HepG2 (cell line): Measurements from ENCODE around the gene GALNT9. TPM values are rescaled to one million over a fixed set of nuclear protein-coding genes. Genes with fewer than 3 reads are reported as not detected.
A peak's percentile ranks its signal among the peaks of the same experiment; 100 is the strongest.

Source experiments
- ATAC-seq: fragments of 200-7000 bp; cut with Tn5 transposase; 3 replicates; pipeline ENCODE4 v1.9.1; 2020; ENCODE audit warnings: mild to moderate bottlenecking, moderate library complexity
- BruUV-seq: library from RNA; stranded (reverse); fragments of 400-500 nt; replicated peaks from 2 replicates; lab custom pipeline; 2021; lab: Mats Ljungman, UMichigan
- CTCF ChIA-PET: fragments of 300-600 bp; formaldehyde crosslinking; extraction: SDS; loops from one replicate; lab custom pipeline; 2021; ENCODE audit warnings: low total read pairs, inconsistent platforms, low intra/inter-chr PET ratio; lab: Yijun Ruan, JAX
- POLR2A ChIA-PET: fragments of 350-600 bp; sonication (Branson Sonifier 250); formaldehyde crosslinking; loops from one replicate; lab custom pipeline; 2020; ENCODE audit warnings: antibody characterized with exemption, inconsistent platforms; lab: Yijun Ruan, JAX
- DNase-seq: peaks from one replicate; pipeline ENCODE4 v3.0.0-alpha.2; 2015; ENCODE audit warnings: low spot score
- FAIRE-seq: peaks from 3 replicates; lab custom pipeline; 2011; peaks lifted over from hg19 to GRCh38; lab: Jason Lieb, UNC
- H2AFZ ChIP-seq: one replicate; pipeline ENCODE4 v1.6.1; 2011; ENCODE audit warnings: low read length, inconsistent platforms
- H3K27ac ChIP-seq: fragments of 300-600 bp; 3 replicates; pipeline ENCODE4 v1.8.0; 2011; ENCODE audit warnings: mixed run types, mild to moderate bottlenecking, mixed read lengths, low read length, inconsistent platforms; ENCODE audit not compliant: insufficient read depth; ENCODE audit errors: extremely low read length
- H3K27me3 ChIP-seq, 2 experiments: fragments of 200-600 bp in 1 of 2; 2 replicates in 1 of 2; 3 replicates in 1 of 2; pipeline versions ENCODE4 v1.6.0 to v1.8.0; 2011; ENCODE audit warnings: low read length in 2 of 2, mild to moderate bottlenecking in 2 of 2, moderate library complexity in 2 of 2, inconsistent platforms in 1 of 2; ENCODE audit not compliant: insufficient read depth in 2 of 2, control insufficient read depth in 1 of 2
- H3K36me3 ChIP-seq, 2 experiments: fragments of 200-600 bp in 1 of 2; replicated peaks in 1 of 2; 2 replicates in 1 of 2; 3 replicates in 1 of 2; pipeline versions ENCODE4 v1.5.1 to v1.8.0; 2011; ENCODE audit warnings: low read length in 2 of 2, inconsistent platforms in 1 of 2; ENCODE audit not compliant: insufficient read depth in 2 of 2, control insufficient read depth in 1 of 2
- H3K4me1 ChIP-seq: 2 replicates; pipeline ENCODE4 v1.5.1; 2012; ENCODE audit warnings: low read length, inconsistent platforms; ENCODE audit not compliant: insufficient read depth
- H3K4me2 ChIP-seq: 2 replicates; pipeline ENCODE4 v1.6.0; 2011; ENCODE audit warnings: low read depth, low read length, inconsistent platforms
- H3K4me3 ChIP-seq, 3 experiments: fragments of 200-600 bp in 1 of 3; sonication (generic), shearing (Covaris generic) in 1 of 3; replicated peaks in 1 of 3; 2 replicates each; pipeline ENCODE4 v1.5.1; 2011 to 2016; ENCODE audit warnings: low read length in 3 of 3, inconsistent platforms in 2 of 3, low read depth in 2 of 3, mild to moderate bottlenecking in 2 of 3, control low read depth in 1 of 3, mixed read lengths in 1 of 3; ENCODE audit not compliant: insufficient read depth in 1 of 3
- H3K79me2 ChIP-seq: one replicate; pipeline ENCODE4 v1.6.1; 2011; ENCODE audit warnings: low read length, inconsistent platforms; ENCODE audit not compliant: insufficient read depth
- H3K9ac ChIP-seq: 2 replicates; pipeline ENCODE4 v1.6.0; 2011; ENCODE audit warnings: mild to moderate bottlenecking, low read depth, low read length, inconsistent platforms; ENCODE audit not compliant: insufficient read depth
- H3K9me3 ChIP-seq: 2 replicates; pipeline ENCODE4 v1.5.1; 2012; ENCODE audit warnings: mild to moderate bottlenecking, low read length
- H4K20me1 ChIP-seq: 2 replicates; pipeline ENCODE4 v1.6.0; 2011; ENCODE audit warnings: inconsistent platforms, mild to moderate bottlenecking, low read length, moderate library complexity; ENCODE audit not compliant: insufficient read depth
- ARNT ChIP-seq: fragments of 450-650 bp; IDR thresholded peaks from 2 replicates; pipeline ENCODE4 v1.6.1; 2017
- IKZF1 ChIP-seq: fragments of 450-650 bp; IDR thresholded peaks from 2 replicates; pipeline ENCODE4 v1.7.1; 2016
- SALL1 ChIP-seq: sonication (generic); formaldehyde crosslinking; IDR thresholded peaks from 2 replicates; pipeline ENCODE4 v1.8.0; 2022; ENCODE audit warnings: mild to moderate bottlenecking, missing genetic modification reagents
- ZMYM2 ChIP-seq: sonication (generic); formaldehyde crosslinking; IDR thresholded peaks from 2 replicates; pipeline ENCODE4 v1.8.0; 2022; ENCODE audit warnings: mild to moderate bottlenecking, missing genetic modification reagents
- ZNF44 ChIP-seq: sonication (generic); formaldehyde crosslinking; IDR thresholded peaks from 2 replicates; pipeline ENCODE4 v1.5.1; 2020; ENCODE audit warnings: mild to moderate bottlenecking, missing genetic modification reagents
- whole genome bisulfite sequencing: methylation state at CpG from one replicate; pipeline ENCODE4 v1.1.6; 2017; ENCODE audit warnings: low lambda C conversion rate; 5-methylcytosine and 5-hydroxymethylcytosine counted together
- in situ Hi-C: cut with HindIII; loops from 2 replicates; pipeline ENCODE4 v1.10.0; 2017; ENCODE audit warnings: low pct_unique_long_range_greater_than_20kb; ENCODE audit not compliant: extremely low pct_ligation_motif_present
- intact Hi-C: fragments of 100-400 bp; cut with micrococcal nuclease; formaldehyde crosslinking; loops from one replicate; pipeline ENCODE4 v1.10.0; 2022; ENCODE audit not compliant: unreplicated experiment
- polyA plus RNA-seq, 8 experiments: library from polyadenylated mRNA; depleted of rRNA in 3 of 8; stranded (reverse) in 7 of 8; unstranded in 1 of 8; fragments of >200 nt; fragmentation: Illumina TruSeq in 4 of 8; extraction: Trizol in 4 of 8; gene quantifications; 2 replicates each; pipeline versions ENCODE4 v1.2.1 to v1.2.3, GENCODE V29; 2011 to 2016; ENCODE audit warnings: low read depth in 4 of 8, missing spikeins in 1 of 8, mixed read lengths in 1 of 8; ENCODE audit not compliant: insufficient read depth in 1 of 8
- total RNA-seq, 5 experiments: library from RNA; depleted of rRNA; stranded (reverse); fragments of >200 nt; fragmentation: Illumina TruSeq; extraction: Trizol; gene quantifications; 2 replicates each; pipeline ENCODE4 v1.2.3, GENCODE V29; 2016; ENCODE audit warnings: low read depth in 1 of 5
- TF ChIP-seq, protein P1 (sequence below), 2 experiments: fragments of 450-650 bp in 1 of 2; sonication (generic) in 1 of 2; formaldehyde crosslinking; IDR thresholded peaks; 2 replicates each; pipeline versions ENCODE4 v1.5.0 to v1.8.0; 2020 to 2022; ENCODE audit warnings: mild to moderate bottlenecking in 1 of 2, missing genetic modification reagents in 1 of 2

GALNT9 gene
- total and polyA plus RNA-seq, 2 of the 13 experiments (the other 11 are each of a cell fraction or from before 2014, with no cell fraction given), result 0.04 TPM; not detected in 1

DNA sequence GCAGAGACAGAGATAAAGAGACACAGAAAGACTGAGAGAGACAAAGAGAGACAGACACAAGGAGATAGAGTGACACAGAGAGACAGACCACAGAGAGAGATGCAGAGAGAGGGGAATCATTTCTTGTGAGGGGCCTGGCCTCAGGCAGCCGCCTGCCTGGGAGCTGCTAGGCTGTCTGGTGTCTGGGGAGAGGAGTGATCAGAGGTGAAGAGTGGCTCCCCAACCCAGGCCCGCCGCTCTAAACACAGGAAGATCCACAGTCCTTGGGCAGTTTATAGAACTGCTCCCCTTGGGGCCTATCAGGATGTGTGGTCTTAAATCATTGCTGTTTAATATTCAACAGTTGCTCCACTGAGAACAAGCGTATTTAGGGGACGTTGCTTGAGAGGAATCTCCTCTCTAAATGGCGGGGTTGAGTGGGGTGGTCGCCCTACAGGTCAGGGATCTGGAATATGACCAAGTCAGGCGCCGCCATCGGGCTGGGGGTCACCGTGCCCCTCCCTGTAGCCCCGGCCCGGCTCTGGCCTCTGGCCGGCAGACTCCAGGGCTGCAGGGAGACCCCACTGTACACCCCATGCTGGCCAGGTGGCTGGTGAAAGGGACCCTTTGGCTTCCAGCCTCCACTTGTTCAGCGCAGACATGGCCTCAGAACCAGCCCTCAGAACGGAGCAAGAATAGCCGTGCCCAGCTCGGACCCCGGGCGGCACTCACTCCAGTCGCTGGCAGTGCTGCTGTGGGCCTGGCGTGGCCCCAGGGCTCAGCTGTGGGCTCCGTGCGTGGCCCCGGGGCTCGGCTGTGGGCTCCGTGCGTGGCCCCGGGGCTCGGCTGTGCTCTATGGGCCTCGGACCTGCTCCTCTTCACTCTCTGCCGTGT is 89.4 kb downstream of the GALNT9 start:
- WGBS, result 20% methylated on average over 13 of the region's 32 CpGs
- FAIRE-seq, result no peak
- H3K79me2 ChIP-seq, result no peaks in the 10 kb centered on the region
- H3K9ac ChIP-seq, result no peak overlapping the region
- H3K36me3 ChIP-seq, result no peaks in the 10 kb centered on the region
- intact Hi-C loops (no loop called here), in situ Hi-C loops (no loop called here)
- peaks cover 9 to 39% of the 10 kb centered on the region in 2 experiments for H3K27me3 ChIP-seq
- no peaks in the 10 kb centered on the region for H3K4me1 ChIP-seq
- CTCF ChIA-PET, result no interaction called here
- BruUV-seq, result no TSS peak
- no peak; the same call in 2 of the 3 replicates for ATAC-seq
- TF ChIP-seq SALL1 (CRISPR knock-in tag) (no peak), ZNF44 (CRISPR knock-in tag) (no peak)
- TF ChIP-seq, protein P1, sequence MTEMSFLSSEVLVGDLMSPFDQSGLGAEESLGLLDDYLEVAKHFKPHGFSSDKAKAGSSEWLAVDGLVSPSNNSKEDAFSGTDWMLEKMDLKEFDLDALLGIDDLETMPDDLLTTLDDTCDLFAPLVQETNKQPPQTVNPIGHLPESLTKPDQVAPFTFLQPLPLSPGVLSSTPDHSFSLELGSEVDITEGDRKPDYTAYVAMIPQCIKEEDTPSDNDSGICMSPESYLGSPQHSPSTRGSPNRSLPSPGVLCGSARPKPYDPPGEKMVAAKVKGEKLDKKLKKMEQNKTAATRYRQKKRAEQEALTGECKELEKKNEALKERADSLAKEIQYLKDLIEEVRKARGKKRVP (CRISPR knock-in tag; IDR thresholded peaks at IDR 0.05), result no peak
- no peak overlapping the region for H2AFZ ChIP-seq
- no peak overlapping the region for H3K4me3 ChIP-seq
- H3K9me3 ChIP-seq, result no peaks in the 10 kb centered on the region
- no peaks in the 10 kb centered on the region for H4K20me1 ChIP-seq
- DNase-seq, result no peak
- POLR2A ChIA-PET, result no interaction called here
- no peak overlapping the region for H3K4me2 ChIP-seq
- no peak overlapping the region for H3K27ac ChIP-seq

DNA sequence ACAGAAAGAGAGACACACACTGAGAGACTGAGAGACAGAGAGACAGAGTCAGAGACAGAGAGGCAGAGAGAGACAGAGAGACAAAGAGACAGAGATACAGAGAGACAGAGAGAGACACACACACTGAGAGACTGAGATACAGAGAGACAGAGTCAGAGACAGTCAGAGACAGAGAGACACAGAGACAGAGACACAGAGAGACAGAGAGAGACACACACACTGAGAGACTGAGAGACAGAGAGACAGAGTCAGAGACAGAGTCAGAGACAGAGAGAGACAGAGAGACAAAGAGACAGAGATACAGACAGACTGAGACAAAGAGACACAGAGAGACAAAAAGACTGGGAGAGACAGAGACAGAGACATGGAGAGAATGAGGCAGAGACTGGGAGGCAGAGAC is 90.0 kb downstream of the GALNT9 start:
- no peaks in the 10 kb centered on the region for H3K79me2 ChIP-seq
- H3K36me3 ChIP-seq, result no peaks in the 10 kb centered on the region
- ChIA-PET CTCF (no interaction called here), POLR2A (no interaction called here)
- H3K4me2 ChIP-seq, result no peak overlapping the region
- intact Hi-C loops (no loop called here), in situ Hi-C loops (no loop called here)
- H3K9me3 ChIP-seq, result no peaks in the 10 kb centered on the region
- no TSS peak for BruUV-seq
- peaks cover 7 to 40% of the 10 kb centered on the region in 2 experiments for H3K27me3 ChIP-seq
- no peaks in the 10 kb centered on the region for H4K20me1 ChIP-seq
- DNase-seq (no peak), FAIRE-seq (no peak), ATAC-seq (no peak)
- H3K9ac ChIP-seq, result no peak overlapping the region
- H3K4me1 ChIP-seq, result no peaks in the 10 kb centered on the region
- no peak overlapping the region for H3K27ac ChIP-seq
- H2AFZ ChIP-seq, result no peak overlapping the region
- H3K4me3 ChIP-seq, result no peak overlapping the region
- TF ChIP-seq ZMYM2 (CRISPR knock-in tag) (no peak), IKZF1 (peak; percentile 51; the same call in 1 of the 2 replicates), ARNT (0 out of 2 replicates have a peak, but pooled peaks have one; percentile 78)
